IPS-15b (cell line): ENCODE data around the gene TCF21.
"Not testable (repeated sequence)": the region's sequence is repeated elsewhere in the genome, so short reads cannot be mapped to it uniquely, and the experiment has no call there.

Experiments
- H3K27me3 ChIP-seq: one replicate; pipeline ENCODE4 v1.6.1; 2013; ENCODE audit warnings: low read length; ENCODE audit not compliant: control insufficient read depth, insufficient read depth
- H3K36me3 ChIP-seq: one replicate; pipeline ENCODE4 v1.6.1; 2013; ENCODE audit warnings: low read length; ENCODE audit not compliant: control insufficient read depth, insufficient read depth
- H3K4me1 ChIP-seq: one replicate; pipeline ENCODE4 v1.6.1; 2013; ENCODE audit warnings: mild to moderate bottlenecking, low read length; ENCODE audit not compliant: control insufficient read depth, insufficient read depth
- H3K4me3 ChIP-seq: one replicate; pipeline ENCODE4 v1.5.1; 2013; ENCODE audit warnings: low read depth, low read length
- H3K9ac ChIP-seq: one replicate; pipeline ENCODE4 v1.6.1; 2013; ENCODE audit warnings: low read depth, mild to moderate bottlenecking, low read length
- H3K9me3 ChIP-seq: one replicate; pipeline ENCODE4 v1.6.1; 2013; ENCODE audit warnings: mild to moderate bottlenecking, low read length; ENCODE audit not compliant: control insufficient read depth, insufficient read depth

The TCF21 gene

DNA sequence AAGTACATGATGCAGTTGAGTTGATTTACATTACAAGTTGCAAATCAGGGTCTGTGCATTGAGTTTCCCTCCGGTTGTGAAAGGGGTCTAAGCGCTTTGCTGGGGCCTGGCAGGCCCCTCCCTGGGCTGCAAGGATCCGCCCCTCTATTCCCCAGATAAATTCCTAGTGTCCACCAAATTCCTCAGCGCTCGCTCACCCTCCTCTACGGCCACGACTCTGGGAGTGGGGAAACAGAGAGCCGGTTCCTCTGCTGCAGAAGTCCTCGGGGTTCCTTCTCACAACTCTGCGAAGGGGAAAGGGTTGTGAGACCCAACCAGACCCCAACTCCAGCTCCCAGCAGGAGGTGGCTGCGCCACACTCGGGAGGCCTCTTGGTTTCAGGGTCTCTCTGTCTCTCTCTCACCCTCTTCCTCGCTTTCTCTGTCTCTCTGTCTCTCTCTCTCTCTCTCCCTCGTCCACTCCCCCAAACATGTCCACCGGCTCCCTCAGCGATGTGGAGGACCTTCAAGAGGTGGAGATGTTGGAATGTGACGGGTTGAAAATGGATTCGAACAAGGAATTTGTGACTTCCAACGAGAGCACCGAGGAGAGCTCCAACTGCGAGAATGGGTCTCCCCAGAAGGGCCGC, at the start of gene TCF21:
Gene TCF21, plus strand, starts transcription at position 185 of the 628 bp plus-strand sequence. Its CDS starts 285 bp downstream, at position 470.
- Histone ChIP-seq H3K9ac (peak within 1 kb of the TSS; percentile 39), H3K4me1 (peaks cover 9% of the 10 kb centered on the region), H3K27me3 (peaks cover 93% of the 10 kb centered on the region), H3K4me3 (peak within 1 kb of the TSS; percentile 82), H3K9me3 (no peaks in the 10 kb centered on the region), H3K36me3 (no peaks in the 10 kb centered on the region)

DNA sequence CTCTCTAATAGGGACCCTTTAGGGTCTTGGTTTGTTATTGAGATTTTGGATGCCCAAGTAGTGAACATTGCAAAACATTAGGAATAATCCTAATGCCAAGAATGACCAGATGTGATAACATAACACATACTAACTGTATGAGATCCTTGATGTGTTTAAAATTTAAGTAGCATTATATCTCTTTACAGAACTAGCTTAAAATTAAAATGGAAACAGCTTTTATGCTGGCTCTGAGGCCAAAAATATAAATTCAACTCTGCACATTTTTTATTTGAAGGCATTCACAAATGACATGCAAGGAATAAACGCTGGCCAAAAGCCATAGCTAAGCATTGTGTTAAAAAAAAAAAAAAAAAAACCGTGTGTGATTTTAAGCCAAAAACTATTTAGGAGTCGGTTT, 47.7 kb upstream of the TCF21 start:
- H3K27me3 ChIP-seq = no peaks in the 10 kb centered on the region
- H3K4me3 ChIP-seq = no peak overlapping the region
- no peak overlapping the region for H3K9ac ChIP-seq
- H3K9me3 ChIP-seq = no peaks in the 10 kb centered on the region
- no peaks in the 10 kb centered on the region for H3K36me3 ChIP-seq
- H3K4me1 ChIP-seq = peaks cover 3% of the 10 kb centered on the region

DNA sequence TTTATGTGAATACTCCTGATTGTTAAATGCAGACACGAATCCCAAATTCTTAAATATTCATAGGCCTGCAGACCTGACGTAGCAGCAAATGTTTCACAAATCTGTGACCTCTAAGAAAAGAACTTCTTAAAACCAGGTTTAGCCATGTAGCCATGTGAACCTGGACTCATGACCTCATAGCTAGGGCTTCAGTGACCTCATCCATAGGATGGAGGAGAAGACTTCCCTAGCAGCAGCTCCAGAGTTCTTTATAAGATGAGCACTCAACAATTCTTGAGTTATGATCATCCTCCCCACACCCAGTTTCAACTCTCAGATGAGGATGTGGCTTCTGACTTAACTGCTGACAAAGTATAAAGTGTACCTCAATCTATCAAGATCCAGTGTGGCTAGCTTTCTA, 45.8 kb upstream of the TCF21 start:
- H3K36me3 ChIP-seq = no peaks in the 10 kb centered on the region
- no peak overlapping the region for H3K4me3 ChIP-seq
- H3K9me3 ChIP-seq = no peaks in the 10 kb centered on the region
- H3K9ac ChIP-seq = no peak overlapping the region
- peaks cover 3% of the 10 kb centered on the region for H3K4me1 ChIP-seq
- no peaks in the 10 kb centered on the region for H3K27me3 ChIP-seq

DNA sequence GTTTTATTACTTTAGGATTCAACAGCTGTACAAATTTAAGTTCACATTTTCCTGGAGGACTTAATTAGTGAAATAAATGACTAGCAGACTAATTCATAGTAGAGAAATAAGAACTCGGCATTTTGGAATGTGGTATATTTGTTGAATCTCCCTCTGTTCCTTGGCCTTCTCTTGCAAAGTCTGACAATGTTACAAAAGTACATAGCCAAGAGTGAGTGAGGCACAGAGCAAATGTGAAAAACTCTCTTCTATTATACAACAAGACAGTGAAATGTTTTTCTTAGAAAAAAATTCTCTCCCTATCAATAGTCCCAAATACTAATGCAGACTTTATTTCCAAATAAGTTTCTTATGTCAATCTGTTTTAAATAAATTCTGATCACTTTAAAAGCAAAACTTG, 44.2 kb upstream of the TCF21 start:
- Histone ChIP-seq H3K9ac (no peak overlapping the region), H3K4me3 (no peak overlapping the region), H3K27me3 (no peaks in the 10 kb centered on the region), H3K36me3 (no peaks in the 10 kb centered on the region), H3K4me1 (no peaks in the 10 kb centered on the region), H3K9me3 (no peaks in the 10 kb centered on the region)

DNA sequence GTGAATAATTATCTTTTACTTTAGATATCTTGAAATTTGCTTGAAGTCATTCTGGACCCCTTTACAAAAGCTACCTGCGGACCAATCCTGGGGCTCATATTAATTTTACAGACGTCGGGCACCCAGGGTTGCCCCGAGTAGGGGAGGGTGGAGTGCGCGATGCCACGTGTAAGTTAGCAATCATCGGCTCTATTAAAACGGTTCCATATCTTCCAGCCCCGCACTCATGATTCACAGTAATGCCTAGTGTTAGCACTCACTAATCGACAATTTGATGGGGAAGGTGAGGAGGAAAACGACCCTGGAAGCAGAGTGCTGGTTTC, 34.9 kb upstream of the TCF21 start:
- H3K9ac ChIP-seq = no peak overlapping the region
- peaks cover 55% of the 10 kb centered on the region for H3K27me3 ChIP-seq
- H3K36me3 ChIP-seq = no peaks in the 10 kb centered on the region
- H3K4me3 ChIP-seq = peak overlapping the region; percentile 70
- peaks cover 11% of the 10 kb centered on the region for H3K4me1 ChIP-seq
- no peaks in the 10 kb centered on the region for H3K9me3 ChIP-seq

DNA sequence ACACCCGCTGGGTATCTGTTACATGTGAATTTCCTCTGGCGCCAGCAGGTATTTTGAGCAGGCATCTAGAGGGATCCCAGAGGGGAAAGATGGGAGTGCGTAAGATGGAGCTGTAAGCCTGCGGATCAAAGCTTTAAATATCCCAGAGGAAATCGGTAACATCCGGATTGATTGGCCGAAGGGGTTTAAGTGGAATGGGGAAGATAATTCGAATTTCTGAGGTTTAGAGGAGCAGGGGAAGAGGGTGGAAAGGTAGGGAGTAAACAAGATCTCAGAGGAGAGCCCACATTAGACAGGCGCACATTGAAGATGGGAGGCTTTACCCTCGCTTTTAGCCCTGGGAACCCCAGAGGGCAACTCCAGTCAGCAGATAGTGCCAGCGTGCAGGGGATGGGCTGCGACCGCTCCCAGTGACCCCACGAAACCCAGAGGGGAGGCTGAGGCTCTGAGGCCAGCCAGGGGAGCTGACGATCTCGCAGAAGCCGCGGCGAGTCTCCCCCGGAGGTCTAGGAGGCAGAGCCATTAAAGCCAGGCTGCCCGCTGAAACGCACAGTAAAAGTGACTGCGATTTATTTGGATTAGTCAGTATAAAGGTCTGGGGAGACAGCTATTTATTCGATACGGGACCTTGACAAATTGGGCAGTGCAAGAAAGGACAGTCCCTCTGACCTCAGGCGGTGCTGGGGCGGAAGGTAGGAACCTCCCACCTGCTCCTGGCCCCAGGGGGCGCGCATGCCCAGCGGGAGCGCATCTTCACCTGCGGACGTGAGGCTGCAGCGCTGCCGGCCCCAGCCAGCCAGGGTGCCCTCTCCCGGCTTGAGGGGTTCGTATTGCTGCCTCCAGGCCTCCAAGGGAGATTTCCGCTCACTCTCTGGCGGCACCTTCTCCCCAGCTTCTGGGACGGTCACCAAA, 34.3 kb upstream of the TCF21 start:
- Histone ChIP-seq H3K4me3 (peak overlapping the region; percentile 70), H3K27me3 (peaks cover 55% of the 10 kb centered on the region), H3K9ac (no peak overlapping the region), H3K36me3 (no peaks in the 10 kb centered on the region), H3K9me3 (no peaks in the 10 kb centered on the region), H3K4me1 (peaks cover 11% of the 10 kb centered on the region)

DNA sequence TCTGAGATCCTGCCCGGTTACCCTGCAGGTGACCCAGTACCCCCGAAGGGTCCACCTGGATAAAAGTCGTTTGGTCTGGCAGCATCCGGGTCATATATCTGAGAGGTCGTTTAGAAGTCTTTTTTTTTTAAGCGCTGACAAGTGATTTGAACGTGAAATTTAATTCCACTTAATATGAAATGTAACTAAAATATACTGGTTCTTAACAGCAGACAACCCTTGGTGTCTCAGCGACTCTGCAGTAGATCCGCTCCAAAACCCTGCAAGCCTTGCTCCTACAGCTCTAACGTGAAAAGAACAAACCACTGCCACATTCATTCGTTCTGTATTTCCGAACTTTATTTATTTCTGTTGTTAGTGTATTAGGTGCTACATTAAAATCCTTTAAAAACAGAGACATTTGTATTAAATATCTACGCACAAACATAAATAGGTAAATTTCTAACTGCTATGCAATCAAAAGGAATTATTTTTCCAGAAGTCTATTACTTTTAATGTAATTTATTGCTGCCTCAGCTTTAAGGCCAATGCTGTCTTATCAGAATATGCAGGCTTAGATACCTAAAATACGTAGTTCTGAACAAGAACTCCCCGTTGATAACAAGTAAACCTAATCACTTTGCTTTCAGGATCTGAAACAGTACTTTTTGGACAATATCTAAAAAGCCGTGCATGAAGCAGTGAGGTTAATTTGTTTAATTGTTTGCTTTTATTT, 33.5 kb upstream of the TCF21 start:
- Histone ChIP-seq H3K4me1 (peaks cover 11% of the 10 kb centered on the region), H3K4me3 (peak overlapping the region; percentile 70), H3K36me3 (no peaks in the 10 kb centered on the region), H3K27me3 (peaks cover 55% of the 10 kb centered on the region), H3K9ac (no peak overlapping the region), H3K9me3 (no peaks in the 10 kb centered on the region)

DNA sequence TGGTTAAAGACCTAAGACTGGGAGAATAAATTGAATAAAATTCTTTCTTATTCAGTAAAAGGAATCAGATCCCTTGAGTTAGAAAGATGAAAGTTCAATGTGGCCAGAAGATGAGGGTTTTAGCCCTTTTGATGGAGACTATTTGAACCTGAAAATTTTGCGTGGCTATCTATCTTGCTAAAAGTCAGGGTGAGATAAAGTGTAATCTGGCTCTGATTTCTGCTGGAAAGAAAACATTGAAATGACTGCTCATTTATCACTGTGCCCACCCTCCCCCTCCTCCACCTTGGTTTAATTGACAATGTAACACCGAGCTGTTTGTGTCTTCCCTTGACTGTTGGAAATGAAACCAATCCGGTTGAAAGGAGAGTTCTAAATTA, 32.9 kb upstream of the TCF21 start:
- no peaks in the 10 kb centered on the region for H3K9me3 ChIP-seq
- peaks cover 11% of the 10 kb centered on the region for H3K4me1 ChIP-seq
- H3K4me3 ChIP-seq = peak overlapping the region; percentile 24
- H3K36me3 ChIP-seq = no peaks in the 10 kb centered on the region
- no peak overlapping the region for H3K9ac ChIP-seq
- peaks cover 55% of the 10 kb centered on the region for H3K27me3 ChIP-seq

DNA sequence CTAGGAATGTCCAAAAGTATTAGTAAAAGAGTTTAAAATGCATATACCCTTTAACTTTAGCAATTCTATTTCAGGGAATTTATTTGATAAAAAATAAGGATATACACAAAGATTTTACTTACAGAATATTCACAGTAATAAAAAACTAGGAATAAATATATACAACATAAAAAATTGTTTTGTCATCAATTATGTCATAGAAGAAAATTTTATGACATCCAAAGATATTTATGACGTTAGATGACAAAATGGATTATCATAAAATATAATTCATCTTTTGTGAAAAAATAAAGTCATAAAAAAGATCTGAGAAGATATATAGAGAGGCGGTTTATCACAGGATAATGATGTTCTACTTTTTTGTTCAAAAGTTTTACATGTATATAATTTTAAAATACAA, 32.0 kb upstream of the TCF21 start:
- H3K9ac ChIP-seq = no peak overlapping the region
- peaks cover 53% of the 10 kb centered on the region for H3K27me3 ChIP-seq
- H3K4me1 ChIP-seq = peaks cover 11% of the 10 kb centered on the region
- H3K4me3 ChIP-seq = no peak overlapping the region
- H3K36me3 ChIP-seq = no peaks in the 10 kb centered on the region
- H3K9me3 ChIP-seq = no peaks in the 10 kb centered on the region

DNA sequence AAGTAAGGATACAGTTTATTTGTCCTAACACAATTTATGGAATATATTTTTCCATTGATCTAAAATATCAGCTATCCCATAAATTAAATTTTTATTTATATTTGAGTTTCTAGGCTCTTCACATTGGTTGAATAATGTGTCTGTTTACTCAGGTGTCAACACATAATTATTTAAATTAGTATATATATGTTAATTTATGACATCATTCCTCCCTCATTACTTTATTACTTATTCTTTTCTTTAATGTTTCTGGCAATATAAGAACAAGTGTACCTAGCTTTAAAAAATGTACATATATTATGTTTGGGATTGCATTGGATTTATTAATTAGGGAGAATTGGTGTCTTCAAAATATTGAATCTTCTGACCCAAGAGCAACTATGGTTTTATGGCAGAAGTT, 31.2 kb upstream of the TCF21 start:
- H3K4me3 ChIP-seq = no peak overlapping the region
- peaks cover 46% of the 10 kb centered on the region for H3K27me3 ChIP-seq
- H3K4me1 ChIP-seq = peaks cover 11% of the 10 kb centered on the region
- H3K9ac ChIP-seq = no peak overlapping the region
- peaks cover 4% of the 10 kb centered on the region for H3K9me3 ChIP-seq
- no peaks in the 10 kb centered on the region for H3K36me3 ChIP-seq

DNA sequence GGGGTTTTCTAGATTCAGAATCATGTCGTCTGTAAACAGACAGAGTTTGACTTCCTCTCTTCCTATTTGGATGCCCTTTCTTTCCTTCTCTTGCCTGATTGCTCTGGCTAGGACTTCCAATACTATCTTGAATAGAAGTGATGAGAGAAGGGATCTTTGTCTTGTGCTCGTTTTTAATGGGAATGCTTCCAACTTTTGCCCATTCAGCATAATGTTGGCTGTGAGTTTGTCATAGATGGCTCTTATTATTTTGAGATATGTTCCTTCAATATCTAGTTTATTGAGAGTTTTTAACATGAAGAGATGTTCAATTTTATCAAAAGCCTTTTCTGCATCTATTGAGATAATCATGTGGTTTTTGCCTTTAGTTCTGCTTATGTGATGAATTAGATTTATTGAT, 27.6 kb upstream of the TCF21 start:
- H3K9ac ChIP-seq, H3K9me3 ChIP-seq, H3K4me1 ChIP-seq, H3K4me3 ChIP-seq, H3K27me3 ChIP-seq, H3K36me3 ChIP-seq: not testable (repeated sequence)

DNA sequence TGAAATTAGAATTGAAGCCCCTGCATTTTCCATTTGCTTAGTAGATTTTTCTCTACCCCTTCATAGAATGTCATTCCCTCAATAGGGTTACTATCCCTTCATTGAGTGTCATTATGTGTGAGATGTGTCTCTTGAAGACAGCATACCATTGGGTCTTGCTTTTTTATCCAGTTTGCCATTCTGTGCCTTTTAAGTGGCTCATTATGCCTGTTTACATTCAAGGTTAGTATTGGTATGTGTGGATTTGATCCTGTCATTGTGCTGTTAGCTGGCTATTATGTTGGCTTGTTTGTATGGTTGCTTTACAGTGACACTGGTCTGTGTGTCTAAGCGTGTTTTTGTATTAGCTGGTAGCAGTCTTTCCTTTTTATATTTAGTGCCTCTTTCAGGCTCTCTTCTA, 25.7 kb upstream of the TCF21 start:
- Histone ChIP-seq H3K4me3 (no peak overlapping the region), H3K9me3 (peaks cover 6% of the 10 kb centered on the region), H3K9ac (no peak overlapping the region), H3K4me1 (no peaks in the 10 kb centered on the region), H3K27me3 (no peaks in the 10 kb centered on the region), H3K36me3 (no peaks in the 10 kb centered on the region)
